GM12878 (cell line): ENCODE results near the gene BATF. TPM values are rescaled to one million over a fixed set of nuclear protein-coding genes. Genes with fewer than 3 reads are reported as not detected.
A peak's percentile ranks its signal among the peaks of the same experiment; 100 is the strongest.

ENCODE experiments used
- ASH2L ChIP-seq: fragments of 300-600, 200-600 bp; sonication (generic); IDR thresholded peaks from 2 replicates; pipeline ENCODE4 v1.6.1; 2017; ENCODE audit warnings: low read depth, mild to moderate bottlenecking, borderline replicate concordance
- BCL3 ChIP-seq: IDR thresholded peaks from 2 replicates; pipeline ENCODE4 v1.6.1; 2011; ENCODE audit warnings: borderline replicate concordance, low read depth, mild to moderate bottlenecking, moderate library complexity, low read length; ENCODE audit not compliant: insufficient read depth, poor library complexity, severe bottlenecking
- CUX1 ChIP-seq: IDR thresholded peaks from 2 replicates; pipeline ENCODE4 v1.6.1; 2012; ENCODE audit warnings: improper control_type of control experiment, low read depth, low read length; ENCODE audit not compliant: insufficient replicate concordance
- ESRRA ChIP-seq: IDR thresholded peaks from 2 replicates; pipeline ENCODE4 v1.6.1; 2012; ENCODE audit warnings: mild to moderate bottlenecking, low read length, improper control_type of control experiment
- FOXK2 ChIP-seq: fragments of 450-650 bp; IDR thresholded peaks from 2 replicates; pipeline ENCODE4 v1.6.1; 2017; ENCODE audit warnings: mild to moderate bottlenecking, moderate library complexity
- JUNB ChIP-seq: IDR thresholded peaks from 2 replicates; pipeline ENCODE4 v1.6.1; 2016; ENCODE audit warnings: antibody characterized with exemption, mild to moderate bottlenecking
- MYC ChIP-seq: IDR thresholded peaks from 2 replicates; pipeline ENCODE4 v1.6.1; 2011; ENCODE audit warnings: mild to moderate bottlenecking, low read length, moderate library complexity, inconsistent platforms; ENCODE audit not compliant: insufficient read depth, insufficient replicate concordance, insufficient read length, severe bottlenecking
- NFYA ChIP-seq: IDR thresholded peaks from 2 replicates; pipeline ENCODE4 v1.6.1; 2011; ENCODE audit warnings: low read depth, mild to moderate bottlenecking, low read length, improper control_type of control experiment, borderline replicate concordance
- POLR2AphosphoS5 ChIP-seq: IDR thresholded peaks from 2 replicates; pipeline ENCODE4 v1.6.1; 2011; ENCODE audit warnings: mild to moderate bottlenecking, low read length, inconsistent platforms
- POU2F2 ChIP-seq: IDR thresholded peaks from 3 replicates; pipeline ENCODE4 v1.6.1; 2011; ENCODE audit warnings: low read depth, mild to moderate bottlenecking, low read length, borderline replicate concordance
- REST ChIP-seq: IDR thresholded peaks from 2 replicates; pipeline ENCODE4 v1.6.1; 2012; ENCODE audit warnings: mild to moderate bottlenecking, low read depth, low read length
- STAT1 ChIP-seq: fragments of 450-650 bp; conservative IDR thresholded peaks from 2 replicates; pipeline ENCODE4 v1.6.1; 2014; ENCODE audit warnings: antibody characterized with exemption, mild to moderate bottlenecking
- SUPT20H ChIP-seq: IDR thresholded peaks from 2 replicates; pipeline ENCODE4 v1.6.1; 2011; ENCODE audit warnings: low read depth, mild to moderate bottlenecking, low read length, moderate library complexity, borderline replicate concordance; ENCODE audit not compliant: control insufficient read depth
- TAF1 ChIP-seq: IDR thresholded peaks from 2 replicates; pipeline ENCODE4 v1.6.1; 2011; ENCODE audit warnings: mild to moderate bottlenecking, low read depth, low read length, borderline replicate concordance
- YY1 ChIP-seq: IDR thresholded peaks from 2 replicates; pipeline ENCODE4 v1.6.1; 2011; ENCODE audit warnings: low read depth, mild to moderate bottlenecking, low read length
- ZNF687 ChIP-seq: fragments of 450-650 bp; IDR thresholded peaks from 2 replicates; pipeline ENCODE4 v1.6.1; 2017; ENCODE audit warnings: mild to moderate bottlenecking, moderate library complexity
- polyA plus RNA-seq, 11 experiments: library from polyadenylated mRNA; depleted of rRNA in 4 of 11; unstranded in 6 of 11; stranded (reverse) in 5 of 11; fragments of >200 nt; fragmentation: Nextera tagmentation in 4 of 11; fragmentation: Illumina TruSeq in 1 of 11; extraction: Ambion mirVana in 4 of 11; extraction: Trizol in 1 of 11; gene quantifications; 1 replicate in 1 of 11; 2 replicates in 10 of 11; pipeline versions ENCODE4 v1.2.1 to v1.2.3, GENCODE V29; 2011 to 2016; ENCODE audit warnings: inconsistent platforms in 2 of 11, missing spikeins in 2 of 11, low read depth in 1 of 11
- total RNA-seq, 4 experiments: library from RNA; depleted of rRNA in 3 of 4; stranded (reverse); fragments of >200 nt in 3 of 4; fragmentation: Illumina TruSeq in 1 of 4; extraction: Trizol in 1 of 4; gene quantifications; 2 replicates each; pipeline versions ENCODE4 v1.2.1 to v1.2.3, GENCODE V29; 2013 to 2021

BATF gene
- total and polyA plus RNA-seq, 10 of the 15 experiments (the other 5 are each of a cell fraction or from before 2014, with no cell fraction given), result 10.0 to 154 (median 103) TPM

- no peak for TF ChIP-seq POLR2AphosphoS5
- TF ChIP-seq ESRRA, result no peak
- no peak for TF ChIP-seq POU2F2
- no peak for TF ChIP-seq JUNB
- no peak; the same call in 1 of the 2 replicates for TF ChIP-seq TAF1
- no peak for TF ChIP-seq CUX1
- no peak for TF ChIP-seq SUPT20H
- TF ChIP-seq YY1, result 0 out of 2 replicates have a peak, but pooled peaks have one; percentile 3
- no peak for TF ChIP-seq ASH2L
- no peak for TF ChIP-seq REST
- peak; percentile 67 for TF ChIP-seq BCL3
- peak; percentile 96 for TF ChIP-seq ZNF687
- TF ChIP-seq MYC, result no peak
- TF ChIP-seq STAT1, result no peak
- TF ChIP-seq FOXK2, result no peak
- TF ChIP-seq NFYA, result no peak
Measured at GRCh38 chr14:75497191-75497590, 25.1 kb upstream of the BATF start (continued).
